GM13977 (cell line): ENCODE data around the gene RGS16.
"Not testable (repeated sequence)": the region's sequence is repeated elsewhere in the genome, so short reads cannot be mapped to it uniquely, and the experiment has no call there.

Experiments
- DNase-seq: peaks from one replicate; pipeline ENCODE4 v3.0.0; 2012; ENCODE audit warnings: low spot score
- CTCF ChIP-seq: IDR thresholded peaks from 2 replicates; pipeline ENCODE4 v1.5.1; 2012; ENCODE audit warnings: mild to moderate bottlenecking, control low read depth; ENCODE audit not compliant: insufficient read depth; ENCODE audit errors: extremely low read depth, missing control alignments
- in situ Hi-C: fragments of 300-500 bp; cut with MboI; formaldehyde crosslinking; loops from one replicate; pipeline ENCODE4 v1.12.0; 2022; ENCODE audit warnings: low sequenced_read_pairs, low pct_unique_long_range_greater_than_20kb, mixed read lengths, inconsistent platforms; ENCODE audit not compliant: unreplicated experiment

The RGS16 gene

GRCh38 chr1:182635871-182636270 lies 31.7 kb upstream of the RGS16 start:
- no peak for TF ChIP-seq CTCF
- in situ Hi-C loops: no loop called here

DNA sequence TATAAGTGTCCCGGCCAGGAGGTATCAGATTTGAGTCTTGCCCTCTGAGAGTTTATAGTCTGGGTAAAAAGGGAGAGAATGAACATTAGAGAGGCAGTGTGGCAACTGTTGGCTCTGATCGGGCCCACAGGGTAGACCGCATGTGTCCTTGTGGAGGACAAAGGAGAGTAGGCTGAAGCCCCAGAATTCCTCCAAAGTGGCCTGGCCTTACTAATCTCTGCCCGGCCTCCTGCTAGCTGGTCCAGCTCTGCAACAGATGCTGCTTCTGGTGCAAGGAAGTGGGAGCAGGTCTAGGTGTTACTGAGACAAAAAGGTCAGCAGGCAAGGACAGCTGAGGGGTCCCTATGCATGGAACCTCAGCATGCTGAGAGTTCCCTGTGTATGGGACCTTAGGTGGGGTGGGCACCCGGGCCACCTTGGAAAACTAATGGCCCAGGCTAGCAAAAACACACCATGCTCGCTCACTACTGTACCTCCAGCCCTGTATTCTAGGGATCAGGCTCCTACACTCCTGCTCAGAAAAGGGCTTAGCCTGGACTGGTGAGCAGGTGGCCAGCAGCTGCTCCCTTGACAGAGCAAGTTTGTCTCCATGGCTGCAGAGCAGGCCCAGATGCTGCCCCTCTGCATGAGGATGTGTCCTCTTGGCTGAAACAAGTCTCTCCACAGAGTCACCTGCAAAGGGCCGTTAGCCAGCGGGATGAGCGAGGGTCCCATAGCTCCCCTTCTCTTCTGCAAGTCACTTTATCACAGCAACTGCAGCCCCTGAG lies 30.3 kb upstream of the RGS16 start:
- no peak for DNase-seq

More at GRCh38 chr1:182635871-182636270, 31.7 kb upstream of the RGS16 start:
- DNase-seq: no peak

GRCh38 chr1:182633657-182634281 lies 29.6 kb upstream of the RGS16 start:
- TF ChIP-seq CTCF: no peak
- no peak for DNase-seq
- in situ Hi-C loops: no loop called here

More for the DNA sequence above, 30.3 kb upstream of the RGS16 start:
- no peak for TF ChIP-seq CTCF
- in situ Hi-C loops: no loop called here

DNA sequence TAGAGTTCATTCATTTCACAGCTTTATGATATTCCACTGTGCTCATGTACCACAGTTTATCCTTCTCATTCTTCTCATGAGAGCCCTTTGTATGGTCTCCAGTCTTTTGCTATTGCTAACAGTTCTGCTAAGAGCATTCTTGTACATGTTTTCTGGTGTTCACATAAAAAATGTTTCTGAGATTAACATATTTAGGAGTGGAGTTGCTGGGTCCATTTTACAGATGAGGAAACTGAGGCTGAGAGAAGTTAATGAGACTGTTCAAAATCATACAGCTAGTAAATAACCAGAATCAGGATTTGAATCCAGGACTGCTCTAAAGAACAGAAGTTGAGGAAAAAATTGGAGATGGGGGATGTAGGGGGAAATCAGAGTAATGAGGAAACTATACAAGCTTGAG lies 28.8 kb upstream of the RGS16 start:
- no peak for DNase-seq
- no peak for TF ChIP-seq CTCF
- in situ Hi-C loops: no loop called here

DNA sequence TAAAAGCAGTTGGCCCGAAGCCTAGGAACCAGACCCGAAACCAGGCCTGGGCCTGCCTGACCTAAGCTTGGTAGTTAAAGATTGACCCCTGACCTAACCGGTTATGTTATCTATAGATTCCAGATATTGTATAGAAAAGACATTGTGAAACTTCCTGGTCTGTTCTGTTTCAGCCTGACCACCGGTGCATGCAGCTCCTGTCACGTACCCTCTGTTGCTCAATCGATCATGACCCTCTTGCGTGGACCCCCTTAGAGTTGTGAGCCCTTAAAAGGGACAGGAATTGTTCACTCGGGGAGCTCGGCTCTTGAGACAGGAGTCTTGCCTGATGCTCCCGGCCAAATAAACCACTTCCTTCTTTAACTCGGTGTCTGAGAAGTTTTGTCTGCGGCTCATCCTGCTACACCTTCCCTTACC lies 28.3 kb upstream of the RGS16 start:
- in situ Hi-C loops, DNase-seq: not testable (repeated sequence)

DNA sequence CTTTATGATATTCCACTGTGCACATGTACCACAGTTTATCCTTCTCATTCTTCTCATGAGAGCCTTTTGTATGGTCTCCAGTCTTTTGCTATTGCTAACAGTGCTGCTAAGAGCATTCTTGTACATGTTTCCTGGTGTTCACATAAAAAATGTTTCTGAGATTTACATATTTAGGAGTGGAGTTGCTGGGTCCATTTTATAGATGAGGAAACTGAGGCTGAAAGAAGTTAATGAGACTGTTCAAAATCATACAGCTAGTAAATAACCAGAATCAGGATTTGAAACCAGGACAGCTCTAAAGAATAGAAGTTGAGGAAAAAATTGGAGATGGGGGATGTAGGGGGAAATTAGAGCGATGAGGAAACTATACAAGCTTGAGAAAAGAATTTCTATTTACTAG lies 27.8 kb upstream of the RGS16 start:
- TF ChIP-seq CTCF: no peak
- DNase-seq: no peak
- in situ Hi-C loops: no loop called here

- DNase-seq: no peak
- no peak for TF ChIP-seq CTCF
- in situ Hi-C loops: no loop called here
Measured at GRCh38 chr1:182631053-182631677, 27.0 kb upstream of the RGS16 start.
